PFSK-1 (cell line): ENCODE data around the gene FAF2.

ENCODE experiments used
- FOXP2 ChIP-seq: optimal IDR thresholded peaks from 2 replicates; pipeline ENCODE3; 2011; ENCODE audit warnings: borderline replicate concordance, control low read depth, inconsistent platforms; ENCODE audit not compliant: insufficient read depth; ENCODE audit errors: extremely low read length, extremely low read depth
- POLR2AphosphoS5 ChIP-seq: IDR thresholded peaks from 2 replicates; pipeline ENCODE4 v1.6.1; 2012; ENCODE audit warnings: low read depth, mild to moderate bottlenecking, control low read depth, low read length, moderate library complexity
- SIN3A ChIP-seq: IDR thresholded peaks from 2 replicates; pipeline ENCODE4 v1.6.1; 2012; ENCODE audit warnings: mild to moderate bottlenecking, low read length, moderate library complexity, borderline replicate concordance; ENCODE audit not compliant: insufficient read depth
- TAF1 ChIP-seq: IDR thresholded peaks from 2 replicates; pipeline ENCODE4 v1.6.1; 2012; ENCODE audit warnings: low read length, control low read depth, borderline replicate concordance; ENCODE audit not compliant: insufficient read depth
- TF ChIP-seq, protein P1 (sequence below), 2 experiments: IDR thresholded peaks; 2 replicates each; pipeline versions ENCODE4 v1.6.1 to v1.8.0; 2011 to 2012; ENCODE audit warnings: low read depth in 2 of 2, low read length in 2 of 2, control low read depth in 1 of 2, inconsistent platforms in 1 of 2, mild to moderate bottlenecking in 1 of 2, moderate library complexity in 1 of 2; ENCODE audit not compliant: insufficient read depth in 1 of 2

The FAF2 gene

DNA sequence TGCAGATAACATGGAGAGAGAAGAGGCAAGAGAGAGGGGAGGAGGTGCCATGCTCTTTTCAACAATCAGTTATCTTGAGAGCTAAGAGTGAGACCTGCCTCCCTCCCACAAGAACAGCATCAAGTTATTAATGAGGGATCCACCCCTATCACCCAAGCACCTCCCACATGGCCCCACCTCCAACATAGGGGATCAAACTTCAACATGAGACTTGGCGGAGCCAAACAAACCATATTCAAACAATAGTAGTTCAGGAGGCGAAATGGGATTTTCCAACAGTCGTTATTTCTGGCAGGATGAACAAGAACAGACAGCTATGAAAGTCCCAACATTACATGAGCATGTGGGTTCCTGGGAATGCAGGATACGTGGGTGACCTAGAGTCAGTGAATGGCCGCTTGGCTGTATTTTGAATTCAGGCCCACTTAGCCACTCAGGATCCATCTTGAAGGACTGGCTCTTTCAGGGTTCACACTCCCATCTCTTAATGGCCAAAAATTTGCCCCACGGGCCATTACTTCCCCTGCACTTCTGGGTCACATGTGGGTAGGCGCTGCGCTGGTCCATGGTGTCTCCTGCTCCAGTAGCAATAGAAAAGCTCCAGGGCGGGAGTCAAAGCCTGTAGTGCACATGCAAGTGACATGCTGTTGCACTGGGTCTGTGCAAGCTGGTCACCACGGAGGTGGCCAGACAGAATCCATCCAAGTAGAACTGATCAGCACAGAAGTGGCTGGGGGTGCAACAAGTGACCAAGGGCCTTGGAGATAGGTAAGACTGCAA is 7.1 kb upstream of the FAF2 start:
- TF ChIP-seq POLR2AphosphoS5 (no peak), FOXP2 (no peak), SIN3A (no peak), TAF1 (no peak)
- TF ChIP-seq, protein P1, sequence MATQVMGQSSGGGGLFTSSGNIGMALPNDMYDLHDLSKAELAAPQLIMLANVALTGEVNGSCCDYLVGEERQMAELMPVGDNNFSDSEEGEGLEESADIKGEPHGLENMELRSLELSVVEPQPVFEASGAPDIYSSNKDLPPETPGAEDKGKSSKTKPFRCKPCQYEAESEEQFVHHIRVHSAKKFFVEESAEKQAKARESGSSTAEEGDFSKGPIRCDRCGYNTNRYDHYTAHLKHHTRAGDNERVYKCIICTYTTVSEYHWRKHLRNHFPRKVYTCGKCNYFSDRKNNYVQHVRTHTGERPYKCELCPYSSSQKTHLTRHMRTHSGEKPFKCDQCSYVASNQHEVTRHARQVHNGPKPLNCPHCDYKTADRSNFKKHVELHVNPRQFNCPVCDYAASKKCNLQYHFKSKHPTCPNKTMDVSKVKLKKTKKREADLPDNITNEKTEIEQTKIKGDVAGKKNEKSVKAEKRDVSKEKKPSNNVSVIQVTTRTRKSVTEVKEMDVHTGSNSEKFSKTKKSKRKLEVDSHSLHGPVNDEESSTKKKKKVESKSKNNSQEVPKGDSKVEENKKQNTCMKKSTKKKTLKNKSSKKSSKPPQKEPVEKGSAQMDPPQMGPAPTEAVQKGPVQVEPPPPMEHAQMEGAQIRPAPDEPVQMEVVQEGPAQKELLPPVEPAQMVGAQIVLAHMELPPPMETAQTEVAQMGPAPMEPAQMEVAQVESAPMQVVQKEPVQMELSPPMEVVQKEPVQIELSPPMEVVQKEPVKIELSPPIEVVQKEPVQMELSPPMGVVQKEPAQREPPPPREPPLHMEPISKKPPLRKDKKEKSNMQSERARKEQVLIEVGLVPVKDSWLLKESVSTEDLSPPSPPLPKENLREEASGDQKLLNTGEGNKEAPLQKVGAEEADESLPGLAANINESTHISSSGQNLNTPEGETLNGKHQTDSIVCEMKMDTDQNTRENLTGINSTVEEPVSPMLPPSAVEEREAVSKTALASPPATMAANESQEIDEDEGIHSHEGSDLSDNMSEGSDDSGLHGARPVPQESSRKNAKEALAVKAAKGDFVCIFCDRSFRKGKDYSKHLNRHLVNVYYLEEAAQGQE (IDR thresholded peaks at IDR 0.05; ENCODE audit: insufficient read depth in 1 of 2, low read depth in 2 of 2, low read length in 2 of 2): no peak

DNA sequence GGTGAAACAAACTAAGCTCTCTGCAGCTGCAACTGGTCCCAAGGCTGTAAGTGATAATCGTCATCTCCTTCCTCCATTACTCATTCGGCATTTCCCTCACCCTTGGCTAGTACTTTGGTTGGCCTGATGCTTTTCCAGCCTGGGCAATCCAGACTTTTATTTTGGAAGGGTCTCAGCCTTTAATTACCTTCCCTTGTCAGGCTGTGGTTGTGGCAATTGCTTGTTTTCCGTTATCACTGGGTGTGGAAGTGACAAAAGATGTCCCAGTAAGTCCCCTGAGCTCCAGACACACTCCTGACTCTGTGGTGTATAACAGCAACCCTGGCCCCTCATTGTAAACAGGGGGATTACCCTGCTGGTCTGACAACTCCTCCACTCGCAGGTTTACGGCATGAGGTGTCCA is 6.3 kb upstream of the FAF2 start:
- TF ChIP-seq SIN3A: no peak
- no peak for TF ChIP-seq POLR2AphosphoS5

DNA sequence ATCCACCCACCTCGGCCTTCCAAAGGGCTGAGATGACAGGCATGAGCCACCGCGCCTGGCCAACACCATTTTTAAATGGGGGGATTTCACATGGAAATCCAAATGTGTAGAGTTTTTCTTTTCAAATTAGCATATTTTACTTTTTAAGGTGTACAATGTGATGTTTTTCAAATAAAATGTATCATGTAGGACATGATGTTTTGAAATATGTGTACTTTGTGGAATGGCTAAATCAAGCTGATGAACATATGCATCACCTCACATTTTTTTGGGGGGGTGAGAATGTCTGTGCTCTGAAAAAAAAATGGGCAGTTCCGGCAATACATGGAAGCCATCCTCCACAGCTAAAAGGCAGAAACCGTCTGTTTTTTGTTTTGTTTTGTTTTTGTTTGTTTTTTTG is 3.4 kb upstream of the FAF2 start:
- TF ChIP-seq POLR2AphosphoS5 (no peak), FOXP2 (no peak), SIN3A (no peak), TAF1 (no peak)
- TF ChIP-seq, protein P1 (IDR thresholded peaks at IDR 0.05; ENCODE audit: insufficient read depth in 1 of 2, low read depth in 2 of 2, low read length in 2 of 2): no peak

DNA sequence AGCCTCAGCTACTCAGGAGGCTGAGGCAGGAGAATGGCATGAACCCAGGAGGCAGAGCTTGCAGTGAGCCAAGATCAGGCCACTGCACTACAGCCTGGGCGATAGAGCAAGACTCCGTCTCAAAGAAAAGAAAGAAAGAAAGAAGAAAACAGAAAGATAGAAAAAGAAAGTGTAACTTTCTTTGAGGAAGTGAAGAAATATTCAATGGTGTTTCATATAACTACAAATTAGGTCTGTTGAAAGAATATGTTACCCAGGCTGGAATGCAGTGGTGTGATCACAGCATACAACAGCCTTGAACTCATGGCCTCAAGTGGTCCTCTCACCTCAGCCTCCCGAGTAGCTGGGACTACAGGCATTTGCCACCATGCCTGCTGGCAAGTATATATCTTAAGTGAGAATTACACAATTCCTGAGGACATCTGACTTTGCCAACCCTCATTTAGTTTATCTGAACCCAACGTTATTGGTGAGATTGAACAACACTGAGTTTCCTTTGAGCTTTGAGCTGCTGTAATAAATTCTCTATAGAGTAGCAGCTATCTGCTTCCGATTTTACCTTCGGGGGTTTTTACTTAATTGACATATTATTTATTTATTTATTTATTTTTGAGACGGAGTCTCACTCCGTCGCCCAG is 2.0 kb upstream of the FAF2 start:
- no peak for TF ChIP-seq POLR2AphosphoS5
- TF ChIP-seq FOXP2: no peak
- no peak for TF ChIP-seq TAF1
- TF ChIP-seq SIN3A: no peak
- TF ChIP-seq, protein P1 (IDR thresholded peaks at IDR 0.05; ENCODE audit: insufficient read depth in 1 of 2, low read depth in 2 of 2, low read length in 2 of 2): no peak

DNA sequence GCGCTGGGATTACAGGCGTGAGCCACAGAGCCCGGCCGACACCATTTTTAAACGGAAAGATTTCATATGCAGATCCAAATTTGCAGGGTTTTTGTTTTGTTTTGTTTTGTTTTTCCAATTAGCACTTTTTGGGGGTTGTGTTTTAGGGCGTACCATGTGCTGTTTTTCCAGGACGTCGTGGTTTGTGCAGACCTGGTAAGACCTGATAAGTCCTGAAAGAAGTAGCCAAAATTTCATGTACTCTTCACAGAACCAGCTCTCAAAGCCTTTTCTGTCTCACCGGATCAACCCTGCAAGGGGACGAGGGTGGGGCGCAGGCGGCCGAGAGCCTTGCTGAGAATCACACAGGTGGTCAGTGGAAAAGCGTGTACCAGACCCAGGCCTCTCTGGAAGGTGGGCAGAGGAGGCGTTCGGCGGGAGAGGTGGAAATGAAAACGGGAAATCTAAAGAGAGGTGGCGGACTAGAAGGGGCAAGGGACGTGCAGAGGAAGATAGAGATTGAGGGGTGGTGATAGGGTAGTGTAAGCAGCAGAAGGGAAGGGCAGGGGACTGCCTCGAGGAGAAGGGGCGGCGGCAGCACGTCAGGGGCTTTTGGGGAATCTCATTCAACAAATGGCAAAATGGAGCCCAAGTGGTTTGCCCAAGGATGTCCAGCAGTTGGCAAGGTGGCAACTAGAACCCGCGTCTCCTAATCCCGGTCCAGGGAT is 1.1 kb upstream of the FAF2 start:
- TF ChIP-seq FOXP2 (no peak), TAF1 (no peak), SIN3A (no peak), POLR2AphosphoS5 (no peak)
- TF ChIP-seq, protein P1 (IDR thresholded peaks at IDR 0.05; ENCODE audit: insufficient read depth in 1 of 2, low read depth in 2 of 2, low read length in 2 of 2): no peak
